ENCODE measurements around the gene UQCRH. TPM values are rescaled to one million over a fixed set of nuclear protein-coding genes. Genes with fewer than 3 reads are reported as not detected.

The UQCRH gene
- total RNA-seq, 1 donor from 2014 or later, result 145 TPM

- Histone ChIP-seq H3K27me3 (no peaks in the 10 kb centered on the region), H3K4me3 (no peak overlapping the region), H3K9me3 (no peaks in the 10 kb centered on the region), H3K36me3 (peaks cover 48% of the 10 kb centered on the region), H3K27ac (peak overlapping the region; percentile 32), H3K4me1 (peaks cover 6% of the 10 kb centered on the region)
- TF ChIP-seq CTCF (IDR thresholded peaks at IDR 0.05), result no peak
- peak; percentile 90 for ATAC-seq
- intact Hi-C loops (cut with DNase I), result no loop called here
- no peak for DNase-seq
Measured at GRCh38 chr1:46288485-46289133, 14.9 kb upstream of the UQCRH start.

- H3K9me3 ChIP-seq, result no peaks in the 10 kb centered on the region
- ATAC-seq (no peak), DNase-seq (no peak)
- no peak for TF ChIP-seq CTCF (IDR thresholded peaks at IDR 0.05)
- intact Hi-C loops (cut with DNase I), result no loop called here
- peaks cover 49% of the 10 kb centered on the region for H3K36me3 ChIP-seq
- no peak overlapping the region for H3K4me3 ChIP-seq
- peak overlapping the region; percentile 32 for H3K27ac ChIP-seq
- no peaks in the 10 kb centered on the region for H3K27me3 ChIP-seq
- peaks cover 6% of the 10 kb centered on the region for H3K4me1 ChIP-seq
Measured at GRCh38 chr1:46289134-46289494, 14.4 kb upstream of the UQCRH start.

GRCh38 chr1:46289976-46290375 is 13.5 kb upstream of the UQCRH start:
- Histone ChIP-seq H3K4me1 (peaks cover 6% of the 10 kb centered on the region), H3K27ac (no peak overlapping the region), H3K36me3 (peaks cover 48% of the 10 kb centered on the region), H3K4me3 (no peak overlapping the region), H3K9me3 (no peaks in the 10 kb centered on the region), H3K27me3 (no peaks in the 10 kb centered on the region)
- DNase-seq, result no peak
- intact Hi-C loops (cut with DNase I), result no loop called here
- no peak for TF ChIP-seq CTCF (IDR thresholded peaks at IDR 0.05)
- ATAC-seq, result no peak

- no peaks in the 10 kb centered on the region for H3K27me3 ChIP-seq
- no peak overlapping the region for H3K4me3 ChIP-seq
- no peak overlapping the region for H3K27ac ChIP-seq
- TF ChIP-seq CTCF (IDR thresholded peaks at IDR 0.05), result no peak
- no peaks in the 10 kb centered on the region for H3K9me3 ChIP-seq
- peaks cover 58% of the 10 kb centered on the region for H3K36me3 ChIP-seq
- intact Hi-C loops (cut with DNase I), result no loop called here
- no peak for ATAC-seq
- no peak for DNase-seq
- H3K4me1 ChIP-seq, result peaks cover 6% of the 10 kb centered on the region
Measured at GRCh38 chr1:46295306-46295705, 8.2 kb upstream of the UQCRH start.

- peak overlapping the region; percentile 0 for H3K27ac ChIP-seq
- intact Hi-C loops (cut with DNase I), result no loop called here
- peaks cover 46% of the 10 kb centered on the region for H3K36me3 ChIP-seq
- no peaks in the 10 kb centered on the region for H3K27me3 ChIP-seq
- DNase-seq, result no peak
- no peak for ATAC-seq
- peaks cover 17% of the 10 kb centered on the region for H3K4me1 ChIP-seq
- H3K4me3 ChIP-seq, result no peak overlapping the region
- no peak for TF ChIP-seq CTCF (IDR thresholded peaks at IDR 0.05)
- H3K9me3 ChIP-seq, result no peaks in the 10 kb centered on the region
Measured at GRCh38 chr1:46298387-46298786, 5.1 kb upstream of the UQCRH start.

Data from upper lobe of right lung (tissue), 1 donor.